Transverse colon (tissue), 4 donors: ENCODE results near the gene LYPD4. TPM values are rescaled to one million over a fixed set of nuclear protein-coding genes. Genes with fewer than 3 reads are reported as not detected.
"Not testable (repeated sequence)": the region's sequence is repeated elsewhere in the genome, so short reads cannot be mapped to it uniquely, and the experiment has no call there.

Experiments used
- DNase-seq: peaks from one replicate; pipeline ENCODE4 v3.0.0-alpha.2; 2019
- H3K27ac ChIP-seq, 4 donors: fragments of 200-600 bp; sonication (generic); 2 replicates each; pipeline ENCODE4 v1.5.1; 2016 to 2018; ENCODE audit warnings: inconsistent platforms in 4 of 4
- H3K27me3 ChIP-seq: fragments of 200-600 bp; sonication (generic); 2 replicates; pipeline ENCODE4 v1.5.1; 2017; ENCODE audit warnings: inconsistent platforms
- H3K36me3 ChIP-seq, 4 donors: fragments of 200-600 bp; sonication (generic); 2 replicates each; pipeline ENCODE4 v1.5.1; 2017 to 2019; ENCODE audit warnings: inconsistent platforms in 4 of 4
- H3K4me1 ChIP-seq, 4 donors: fragments of 200-600 bp; sonication (generic); 2 replicates each; pipeline ENCODE4 v1.5.1; 2017 to 2020; ENCODE audit warnings: inconsistent platforms in 4 of 4
- H3K4me3 ChIP-seq, 4 donors: fragments of 200-600 bp; sonication (generic); 1 replicate in 1 of 4; 2 replicates in 3 of 4; pipeline versions ENCODE4 v1.5.1 to v1.6.1; 2017 to 2019; ENCODE audit warnings: inconsistent platforms in 4 of 4
- H3K9me3 ChIP-seq, 2 donors: fragments of 200-600 bp; sonication (generic); 2 replicates each; pipeline ENCODE4 v1.5.1; 2017 to 2019; ENCODE audit warnings: inconsistent platforms in 2 of 2
- EP300 ChIP-seq: sonication (generic); formaldehyde crosslinking; IDR thresholded peaks from one replicate; pipeline ENCODE4 v1.6.1; 2017; ENCODE audit warnings: antibody characterized with exemption, low read depth
- POLR2A ChIP-seq: fragments of 450-650 bp; IDR thresholded peaks from one replicate; pipeline ENCODE4 v1.6.1; 2016; ENCODE audit warnings: antibody characterized with exemption, mild to moderate bottlenecking, moderate library complexity
- POLR2AphosphoS5 ChIP-seq, 3 donors: sonication (generic); formaldehyde crosslinking; IDR thresholded peaks; one replicate each; pipeline ENCODE4 v1.6.1; 2016; ENCODE audit warnings: antibody characterized with exemption in 3 of 3
- WGBS, 2 donors: methylation state at CpG; one replicate each; pipeline ENCODE4 v1.1.5; 2018; ENCODE audit warnings: low coverage in 1 of 2; 5-methylcytosine and 5-hydroxymethylcytosine counted together
- in situ Hi-C, 4 donors: fragments of 200-750 bp; cut with MboI; loops; one replicate each; pipeline versions ENCODE4 v1.15.0 to v1.15.1; 2017; ENCODE audit warnings: low sequenced_read_pairs in 3 of 4, low pct_ligation_motif_present in 1 of 4, low pct_unique_long_range_greater_than_20kb in 1 of 4
- intact Hi-C: fragments of 100-400 bp; cut with DNase I; formaldehyde crosslinking; loops from one replicate; pipeline ENCODE4 v1.15.1; 2023; ENCODE audit warnings: low total_unique reads
- total RNA-seq, 4 donors: library from RNA; depleted of rRNA; stranded (reverse); fragments of >200 nt; gene quantifications; one replicate each; pipeline ENCODE4 v1.1.0, GENCODE V29; 2016
- TF ChIP-seq, protein P1 (sequence below), 5 experiments: fragments of 200-600 bp in 3 of 5; fragments of 450-650 bp in 2 of 5; sonication (generic) in 3 of 5; IDR thresholded peaks; 1 replicate in 2 of 5; 2 replicates in 3 of 5; pipeline ENCODE4 v1.5.1; 2016 to 2017; ENCODE audit warnings: antibody characterized with exemption in 5 of 5, inconsistent platforms in 3 of 5, mild to moderate bottlenecking in 2 of 5, moderate library complexity in 1 of 5

LYPD4 gene
- total RNA-seq, 4 donors from 2014 or later, result not detected

GRCh38 chr19:41796362-41796761 is 48.1 kb downstream of the LYPD4 start, which contains the start of gene CEACAM3:
TSS of gene CEACAM3 (plus strand) at chr19:41796587. CDS start at chr19:41796678, 91 bp downstream.
- H3K9me3 ChIP-seq, result no peaks in the 10 kb centered on the region
- intact Hi-C loops (no loop called here), in situ Hi-C loops (no loop called here)
- no peak for DNase-seq
- TF ChIP-seq, protein P1, sequence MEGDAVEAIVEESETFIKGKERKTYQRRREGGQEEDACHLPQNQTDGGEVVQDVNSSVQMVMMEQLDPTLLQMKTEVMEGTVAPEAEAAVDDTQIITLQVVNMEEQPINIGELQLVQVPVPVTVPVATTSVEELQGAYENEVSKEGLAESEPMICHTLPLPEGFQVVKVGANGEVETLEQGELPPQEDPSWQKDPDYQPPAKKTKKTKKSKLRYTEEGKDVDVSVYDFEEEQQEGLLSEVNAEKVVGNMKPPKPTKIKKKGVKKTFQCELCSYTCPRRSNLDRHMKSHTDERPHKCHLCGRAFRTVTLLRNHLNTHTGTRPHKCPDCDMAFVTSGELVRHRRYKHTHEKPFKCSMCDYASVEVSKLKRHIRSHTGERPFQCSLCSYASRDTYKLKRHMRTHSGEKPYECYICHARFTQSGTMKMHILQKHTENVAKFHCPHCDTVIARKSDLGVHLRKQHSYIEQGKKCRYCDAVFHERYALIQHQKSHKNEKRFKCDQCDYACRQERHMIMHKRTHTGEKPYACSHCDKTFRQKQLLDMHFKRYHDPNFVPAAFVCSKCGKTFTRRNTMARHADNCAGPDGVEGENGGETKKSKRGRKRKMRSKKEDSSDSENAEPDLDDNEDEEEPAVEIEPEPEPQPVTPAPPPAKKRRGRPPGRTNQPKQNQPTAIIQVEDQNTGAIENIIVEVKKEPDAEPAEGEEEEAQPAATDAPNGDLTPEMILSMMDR (IDR thresholded peaks at IDR 0.05), result no peak
- TF ChIP-seq EP300, result no peak
- TF ChIP-seq POLR2AphosphoS5 (IDR thresholded peaks at IDR 0.05), result no peak
- TF ChIP-seq POLR2A, result no peak
- no peaks in the 10 kb centered on the region for H3K36me3 ChIP-seq
- no peak within 1 kb of the TSS for H3K27ac ChIP-seq
- peaks cover 27% of the 10 kb centered on the region for H3K27me3 ChIP-seq
- H3K4me3 ChIP-seq, result no peak within 1 kb of the TSS
- H3K4me1 ChIP-seq, result no peaks in the 10 kb centered on the region

DNA sequence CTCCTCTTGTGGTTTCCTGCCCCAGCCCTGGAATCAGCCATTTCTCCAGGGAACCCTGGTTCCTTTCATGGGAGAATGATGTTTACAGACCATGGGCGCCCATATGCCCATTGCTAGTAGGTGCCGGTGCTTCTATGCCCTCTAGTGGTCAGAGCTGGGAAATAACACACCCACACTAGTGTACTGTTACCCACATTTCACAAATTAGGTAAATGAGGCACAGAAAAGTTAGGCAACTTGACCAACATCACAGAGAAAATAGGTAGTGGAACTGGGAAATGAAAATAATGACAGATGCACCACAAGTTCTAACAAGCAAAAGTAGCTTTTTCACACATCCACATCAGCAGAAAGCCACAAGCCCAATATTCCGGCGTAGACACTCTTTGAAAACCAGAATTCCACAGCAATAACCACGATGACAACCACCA is 49.4 kb downstream of the LYPD4 start:
- no peak overlapping the region for H3K27ac ChIP-seq
- in situ Hi-C loops (no loop called here), intact Hi-C loops (no loop called here)
- no peak overlapping the region for H3K4me3 ChIP-seq
- 42 to 54% methylated on average over 3 to 5 of the region's 5 CpGs for WGBS, 2 donors
- no peaks in the 10 kb centered on the region for H3K9me3 ChIP-seq
- peak; percentile 63 for DNase-seq
- peaks cover 27% of the 10 kb centered on the region for H3K27me3 ChIP-seq
- no peak for TF ChIP-seq POLR2AphosphoS5 (IDR thresholded peaks at IDR 0.05)
- TF ChIP-seq, protein P1 (IDR thresholded peaks at IDR 0.05), result peak; percentile 74 to 83 (median 80)
- no peaks in the 10 kb centered on the region for H3K36me3 ChIP-seq
- no peaks in the 10 kb centered on the region for H3K4me1 ChIP-seq

- no peak for TF ChIP-seq EP300
- TF ChIP-seq, protein P1 (IDR thresholded peaks at IDR 0.05), result peak in 1 of 5 experiments; percentile 1
- Histone ChIP-seq H3K27ac (no peak overlapping the region), H3K36me3 (no peaks in the 10 kb centered on the region), H3K9me3 (no peaks in the 10 kb centered on the region), H3K27me3 (peaks cover 27% of the 10 kb centered on the region), H3K4me1 (no peaks in the 10 kb centered on the region), H3K4me3 (no peak overlapping the region)
- DNase-seq, result no peak
- intact Hi-C loops, result no loop called here
- in situ Hi-C loops, result no loop called here
- 0 to 2% methylated on average over 1 of the region's 1 CpG for WGBS, 2 donors
Observed at GRCh38 chr19:41793414-41793727, 51.1 kb downstream of the LYPD4 start.

DNA sequence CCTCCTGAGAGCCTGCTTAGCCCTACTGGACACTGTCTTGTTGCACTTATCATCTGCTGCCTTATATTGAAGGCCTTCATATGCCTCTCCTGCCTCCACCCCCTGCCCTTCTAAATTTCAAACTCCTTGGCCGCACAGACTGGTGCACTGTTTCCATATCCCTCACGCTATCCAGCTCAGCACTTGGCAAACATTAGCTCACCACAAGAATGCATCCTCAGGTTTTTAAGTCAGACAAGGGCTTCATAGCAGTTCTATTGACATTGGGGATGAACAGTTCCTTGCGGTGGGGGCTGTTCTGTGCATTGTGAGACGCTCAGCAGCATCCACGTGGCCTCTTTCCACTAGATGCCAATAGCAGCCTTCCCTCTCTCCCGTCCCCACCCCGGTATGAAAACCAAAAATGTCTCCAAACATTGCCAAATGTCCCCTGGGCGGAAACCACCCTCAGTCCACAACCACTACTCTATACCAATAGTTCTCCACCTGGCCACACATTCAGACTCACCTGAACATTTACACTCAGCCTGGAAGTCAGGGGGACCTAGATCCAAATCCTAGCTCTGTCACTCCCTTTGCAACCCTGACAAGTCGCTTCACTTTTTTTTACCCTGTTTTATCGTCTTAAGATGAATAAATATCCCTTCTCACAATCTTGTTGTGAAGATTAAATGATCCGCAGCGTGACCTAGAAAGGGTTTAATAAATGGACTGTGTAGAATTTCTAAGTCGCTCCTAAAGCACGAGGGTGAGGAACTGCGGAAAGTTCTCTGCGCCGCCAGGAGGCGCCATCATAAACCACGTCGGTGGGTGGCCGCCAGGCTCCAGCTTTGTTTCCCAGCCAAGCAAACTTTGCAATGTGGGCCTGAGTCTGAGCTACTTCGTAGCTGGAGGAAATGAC is 51.7 kb downstream of the LYPD4 start:
- Histone ChIP-seq H3K27me3 (peaks cover 27% of the 10 kb centered on the region), H3K4me3 (no peak overlapping the region), H3K4me1 (no peaks in the 10 kb centered on the region), H3K36me3 (no peaks in the 10 kb centered on the region), H3K9me3 (no peaks in the 10 kb centered on the region), H3K27ac (no peak overlapping the region)
- 17 to 28% methylated on average over 15 to 22 of the region's 22 CpGs for WGBS, 2 donors
- intact Hi-C loops, result no loop called here
- peak; percentile 63 for DNase-seq
- no peak for TF ChIP-seq EP300
- TF ChIP-seq, protein P1 (IDR thresholded peaks at IDR 0.05), result peak; percentile 46 to 69 (median 63)
- TF ChIP-seq POLR2A, result no peak
- TF ChIP-seq POLR2AphosphoS5 (IDR thresholded peaks at IDR 0.05), result no peak
- in situ Hi-C loops, result no loop called here

GRCh38 chr19:41789053-41789452 is 55.4 kb downstream of the LYPD4 start:
- H3K4me1 ChIP-seq, result peaks cover 6 to 17% (median 13%) of the 10 kb centered on the region in 4 donors
- DNase-seq, H3K4me3 ChIP-seq, in situ Hi-C loops, intact Hi-C loops, H3K27ac ChIP-seq, H3K9me3 ChIP-seq, H3K36me3 ChIP-seq: not testable (repeated sequence)
- H3K27me3 ChIP-seq, result peaks cover 23% of the 10 kb centered on the region
- WGBS, 2 donors, result 82 to 88% methylated on average over 3 to 4 of the region's 5 CpGs

- H3K36me3 ChIP-seq, H3K27ac ChIP-seq, H3K9me3 ChIP-seq, intact Hi-C loops, DNase-seq, H3K4me3 ChIP-seq, in situ Hi-C loops: not testable (repeated sequence)
- peaks cover 6 to 20% (median 14%) of the 10 kb centered on the region in 4 donors for H3K4me1 ChIP-seq
- H3K27me3 ChIP-seq, result peaks cover 25% of the 10 kb centered on the region
- WGBS, 2 donors, result no CpG with 5 or more reads among the region's 1 CpG
Observed at GRCh38 chr19:41788518-41788917, 56.0 kb downstream of the LYPD4 start.
